Fibroblast of skin of scalp (primary cell): Measurements from ENCODE around the gene STK39. TPM values are rescaled to one million over a fixed set of nuclear protein-coding genes. Genes with fewer than 3 reads are reported as not detected.
"Not testable (repeated sequence)": the region's sequence is repeated elsewhere in the genome, so short reads cannot be mapped to it uniquely, and the experiment has no call there.

Experiments
- DNase-seq: peaks from one replicate; pipeline ENCODE4 v3.0.0-alpha.2; 2013
- polyA plus RNA-seq, 2 experiments: library from polyadenylated mRNA; unstranded; fragments of 120-200 nt; gene quantifications; one replicate each; pipeline ENCODE4 v1.2.1, GENCODE V29; 2013; ENCODE audit not compliant: insufficient read length in 2 of 2

Gene STK39
- polyA plus RNA-seq (2013, experiment 1 of 2; ENCODE audit: insufficient read length) = 26.4 TPM
- polyA plus RNA-seq (2013, experiment 2 of 2; ENCODE audit: insufficient read length) = 26.8 TPM

GRCh38 chr2:168247341-168248261, at the start of gene STK39:
TSS of gene STK39 (minus strand) at chr2:168247595. CDS start at chr2:168247435, 160 bp downstream.
- DNase-seq = peak; percentile 83

- no peak for DNase-seq
Measured at GRCh38 chr2:168295051-168295450, 47.7 kb upstream of the STK39 start.

GRCh38 chr2:168294409-168294808, 47.0 kb upstream of the STK39 start:
- no peak for DNase-seq

DNA sequence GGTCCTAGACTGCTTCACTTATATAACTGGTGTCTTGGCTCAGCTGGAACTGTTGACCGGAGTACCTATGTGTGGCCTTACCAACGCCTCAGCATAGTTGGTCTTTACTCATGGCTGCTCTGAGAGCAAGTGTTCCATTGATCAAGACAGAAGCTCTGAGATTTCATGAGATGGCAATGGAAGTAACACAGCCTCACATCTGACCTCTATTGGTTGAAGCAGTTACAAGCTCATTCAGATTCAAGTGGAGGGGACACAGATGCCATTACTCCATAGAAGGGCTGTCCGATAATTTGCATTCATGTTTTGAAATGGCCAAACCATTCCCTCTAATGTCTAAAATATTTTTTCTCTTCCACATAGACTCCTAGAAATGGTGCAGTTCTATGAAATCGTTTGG, 46.4 kb upstream of the STK39 start:
- DNase-seq = no peak

- no peak for DNase-seq
Measured at GRCh38 chr2:168290391-168290790, 43.0 kb upstream of the STK39 start.

DNA sequence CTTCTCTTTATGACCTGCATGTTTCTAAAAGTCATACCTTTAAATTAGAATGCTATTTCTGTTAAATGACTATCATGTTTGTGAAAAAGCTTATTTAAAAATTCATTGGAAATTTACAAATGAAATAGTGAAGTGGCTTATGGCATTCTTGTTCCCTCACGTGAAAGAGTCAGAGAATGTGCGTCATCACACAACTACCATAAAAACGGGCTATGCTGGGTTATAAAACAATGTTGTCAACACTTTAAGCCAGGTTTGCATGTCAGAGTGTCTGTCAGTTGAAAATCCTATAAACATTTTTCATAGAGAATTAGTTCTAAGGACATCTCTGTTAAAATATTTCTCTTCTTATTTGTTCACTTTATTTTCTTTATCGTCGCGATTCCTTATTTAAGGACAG, 42.5 kb upstream of the STK39 start:
- DNase-seq = no peak

GRCh38 chr2:168286535-168286934, 39.1 kb upstream of the STK39 start:
- no peak for DNase-seq

DNA sequence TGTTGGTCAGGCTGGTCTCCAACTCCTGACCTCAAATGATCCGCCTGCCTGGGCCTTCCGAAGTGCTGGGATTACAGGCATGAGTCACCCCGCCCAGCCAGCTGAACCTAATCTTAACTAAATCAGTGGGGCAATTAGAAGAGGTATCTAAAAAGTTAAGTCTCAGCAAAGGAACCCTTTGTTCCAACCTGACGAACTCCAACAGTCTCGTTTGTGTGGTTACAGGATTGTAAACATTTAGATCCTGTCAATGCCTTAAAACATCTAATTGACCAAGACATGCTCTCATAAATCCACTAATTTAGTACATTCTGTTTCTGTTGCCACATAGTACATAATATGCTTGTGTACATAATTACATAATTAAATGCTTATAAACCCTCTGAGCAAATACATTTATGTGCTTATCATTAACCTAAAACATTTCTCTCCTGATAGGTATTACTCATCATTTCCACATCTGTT, 31.1 kb upstream of the STK39 start:
- peak; percentile 11 for DNase-seq

DNA sequence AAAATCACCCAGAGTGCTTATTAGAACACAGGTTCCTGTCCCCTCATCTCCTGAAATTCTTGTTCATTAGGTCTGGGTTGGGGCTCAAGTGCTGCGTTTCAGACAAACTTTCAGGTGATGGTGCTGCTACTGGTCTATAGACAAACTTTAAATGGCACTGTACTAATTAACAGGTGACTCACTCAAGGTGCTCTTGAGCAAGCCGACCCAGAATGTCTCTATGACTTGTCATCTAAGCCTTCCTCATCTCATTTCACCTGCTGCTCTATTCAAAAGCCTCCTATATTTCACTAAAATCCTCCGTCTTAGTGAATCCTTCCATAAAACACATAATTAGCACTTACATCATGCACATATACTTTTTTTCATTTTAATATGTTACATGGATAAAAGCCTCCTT, 29.9 kb upstream of the STK39 start:
- no peak for DNase-seq

DNA sequence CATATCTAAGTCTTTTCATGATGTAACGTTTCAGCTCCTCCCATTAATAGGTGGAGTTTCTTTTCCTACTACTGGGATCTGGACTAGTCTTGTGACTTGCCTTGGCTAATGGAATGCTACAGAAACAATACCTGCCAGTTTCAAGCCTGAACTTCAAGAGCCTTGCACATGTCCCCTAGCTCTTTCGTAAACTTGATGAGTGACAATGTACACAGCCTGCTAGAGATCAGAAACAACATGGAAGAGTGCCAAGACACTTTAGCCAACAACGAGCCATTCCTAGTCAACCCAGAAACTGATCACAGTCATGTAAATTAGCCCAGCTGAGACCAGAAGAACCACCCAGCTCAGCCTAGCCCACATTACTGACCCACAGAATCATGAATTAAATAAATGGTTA, 24.8 kb upstream of the STK39 start:
- no peak for DNase-seq

DNA sequence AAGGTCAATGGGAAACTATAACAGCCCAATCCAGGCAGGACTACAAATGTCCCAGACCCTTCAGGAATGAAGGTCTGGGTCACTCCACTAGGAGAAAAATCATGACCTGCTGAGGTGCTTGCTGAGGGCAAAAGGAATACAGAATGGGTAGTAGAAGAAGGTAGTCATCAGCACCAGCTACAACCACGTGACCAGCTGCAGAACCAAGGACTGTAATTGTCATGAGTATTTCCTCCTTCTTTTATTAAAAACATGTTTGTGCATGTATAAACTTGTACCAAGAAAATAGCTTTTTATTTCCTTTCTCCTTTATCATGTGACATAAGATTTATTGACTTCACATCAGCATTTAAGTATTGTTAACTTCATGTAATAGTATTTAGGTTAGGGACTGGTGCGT, 15.5 kb upstream of the STK39 start:
- DNase-seq = not testable (repeated sequence)

GRCh38 chr2:168256448-168256847, 9.1 kb upstream of the STK39 start:
- DNase-seq = no peak

DNA sequence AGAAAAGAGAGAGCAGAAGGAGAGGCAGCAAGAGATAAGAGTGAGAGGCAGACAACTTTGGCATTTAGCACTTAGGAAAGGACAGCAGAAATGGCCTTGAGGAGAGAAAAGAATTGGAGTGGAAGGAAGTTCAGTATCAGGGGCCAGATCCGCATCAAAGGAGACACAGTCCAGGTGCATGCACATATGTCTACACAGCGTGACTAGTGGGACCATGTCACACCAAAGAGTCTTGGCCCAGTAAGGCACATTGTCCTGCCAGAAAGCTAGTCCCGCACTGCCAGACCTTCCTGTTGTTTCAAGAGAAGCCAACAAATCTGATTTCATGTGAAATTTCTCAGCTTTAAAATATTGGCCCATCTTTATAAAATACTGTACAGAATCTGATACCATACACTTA, 8.5 kb upstream of the STK39 start:
- no peak for DNase-seq

DNA sequence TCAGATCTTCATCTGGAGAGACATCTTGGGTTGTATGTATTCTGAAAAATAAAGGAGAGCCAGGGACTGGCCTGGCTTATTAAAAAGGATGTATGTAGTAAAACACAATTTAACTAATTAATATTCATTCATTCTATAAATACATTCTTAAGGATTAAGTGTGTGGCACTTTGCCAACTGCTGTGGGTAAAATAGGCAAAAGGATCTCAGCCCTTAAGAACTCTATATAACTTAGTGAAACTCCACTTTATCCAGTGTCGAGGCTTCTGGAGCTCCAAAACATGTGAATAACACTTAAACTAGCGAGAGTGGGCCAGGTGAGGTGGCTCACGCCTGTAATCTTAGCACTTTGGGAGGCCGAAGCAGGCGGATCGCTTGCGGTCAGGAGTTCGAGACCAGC, 7.7 kb upstream of the STK39 start:
- DNase-seq = peak; percentile 24

- DNase-seq = peak; percentile 80
Measured at GRCh38 chr2:168254158-168254935, 7.0 kb upstream of the STK39 start.

DNA sequence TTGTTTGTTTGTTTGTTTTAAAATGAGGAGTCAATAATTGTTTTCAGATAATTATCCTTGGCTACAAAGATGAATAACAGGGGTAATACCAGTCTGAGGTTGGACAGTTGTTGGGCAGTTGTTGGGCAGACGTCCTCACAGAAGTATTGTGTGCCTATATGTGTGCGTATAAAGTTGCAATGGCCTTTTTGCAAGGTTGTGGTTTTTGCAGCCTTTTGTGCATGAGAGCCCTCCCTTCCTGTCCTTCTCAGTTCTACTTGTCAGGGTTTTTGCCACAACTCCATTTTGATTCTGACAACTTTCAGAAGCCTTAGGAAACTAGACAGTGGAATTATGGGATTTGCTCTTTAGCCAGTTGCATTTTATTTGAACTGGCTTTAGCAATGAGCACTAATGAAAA, 6.0 kb upstream of the STK39 start:
- no peak for DNase-seq

DNA sequence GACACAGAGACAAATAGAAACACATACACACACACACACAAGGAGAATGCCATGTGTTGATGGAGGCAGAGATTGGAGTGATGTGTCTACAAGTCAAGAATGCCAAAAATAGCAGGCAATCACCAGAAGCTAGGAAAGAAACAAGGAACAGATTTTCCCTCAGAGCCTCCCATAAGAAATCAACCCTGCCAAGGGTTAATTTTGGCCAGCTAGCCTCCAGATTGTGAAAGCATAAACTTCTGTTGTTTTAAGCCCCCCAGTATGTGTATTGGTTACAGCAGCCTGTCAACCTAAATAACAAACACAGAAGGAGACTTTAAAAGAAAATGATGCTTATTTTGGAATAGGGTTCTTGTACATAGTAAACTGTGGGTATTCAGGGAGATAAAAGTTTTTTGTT, 5.6 kb upstream of the STK39 start:
- no peak for DNase-seq

- peak; percentile 66 for DNase-seq
Measured at GRCh38 chr2:168246483-168247340, 683 bp downstream of the STK39 start.

DNA sequence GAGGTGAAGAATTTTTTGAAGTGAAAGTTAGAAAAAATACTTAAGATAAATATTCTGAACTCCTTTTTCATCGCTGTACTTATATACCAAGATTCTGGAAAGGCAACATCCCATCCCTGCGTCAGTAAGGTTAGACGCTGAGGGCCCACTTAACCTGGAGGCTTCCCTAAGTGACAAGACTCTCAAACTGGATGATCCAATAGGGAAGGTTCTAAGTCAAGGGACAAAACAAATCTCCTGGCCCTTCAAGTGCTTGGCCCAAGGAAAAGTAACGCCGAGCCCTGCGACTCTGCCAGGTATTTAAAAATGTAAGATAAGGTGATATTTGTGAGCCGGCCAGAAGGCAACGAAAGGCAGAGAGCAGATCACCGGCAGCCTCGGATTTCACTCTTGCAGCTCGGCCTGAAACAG, 1.3 kb downstream of the STK39 start:
- no peak for DNase-seq

- DNase-seq = no peak
Measured at GRCh38 chr2:168245074-168245825, 2.1 kb downstream of the STK39 start.

- DNase-seq = no peak
Measured at GRCh38 chr2:168244318-168244717, 3.1 kb downstream of the STK39 start.

- no peak for DNase-seq
Measured at GRCh38 chr2:168243061-168243460, 4.3 kb downstream of the STK39 start.
